GM21515 (cell line): ENCODE results near the gene LCN10.
"Not testable (repeated sequence)": the region's sequence is repeated elsewhere in the genome, so short reads cannot be mapped to it uniquely, and the experiment has no call there.

ENCODE experiments used
- ATAC-seq: cut with Tn5 transposase; IDR thresholded peaks from one replicate; pipeline ENCODE4 v1.9.1; 2021; ENCODE audit not compliant: unreplicated experiment

The LCN10 gene

DNA sequence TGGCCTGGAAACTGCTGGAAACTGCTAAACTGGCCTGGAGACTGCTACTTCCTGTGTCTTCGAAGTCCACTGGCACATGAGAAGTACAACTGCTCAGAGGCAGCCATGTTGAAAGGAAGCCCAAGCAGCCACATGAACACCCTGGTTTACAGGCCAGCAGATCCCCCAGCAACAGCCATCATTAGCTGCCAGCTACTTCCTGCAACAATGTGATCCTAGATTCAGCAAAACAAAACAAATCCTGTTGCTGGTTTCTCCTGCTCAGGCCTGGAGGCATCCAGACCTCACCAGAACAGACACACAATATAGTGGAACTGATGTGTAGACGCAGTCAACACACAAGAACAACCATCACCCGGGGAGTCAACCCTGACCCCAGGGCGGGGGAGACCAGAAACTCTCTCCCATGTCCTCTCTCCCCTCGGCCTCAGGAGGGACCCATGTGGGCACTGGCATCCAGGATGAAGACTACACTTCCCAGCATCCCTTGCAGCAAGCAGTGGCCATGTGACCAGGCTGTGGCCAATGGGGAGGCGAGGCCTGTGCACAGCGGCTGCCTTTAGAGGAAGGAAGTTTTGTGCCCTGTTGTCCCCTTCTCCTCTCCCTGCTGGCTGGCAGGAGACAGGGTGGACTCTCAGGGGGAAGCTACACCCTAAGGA lies 30.8 kb upstream of the LCN10 start:
- no peak for ATAC-seq

DNA sequence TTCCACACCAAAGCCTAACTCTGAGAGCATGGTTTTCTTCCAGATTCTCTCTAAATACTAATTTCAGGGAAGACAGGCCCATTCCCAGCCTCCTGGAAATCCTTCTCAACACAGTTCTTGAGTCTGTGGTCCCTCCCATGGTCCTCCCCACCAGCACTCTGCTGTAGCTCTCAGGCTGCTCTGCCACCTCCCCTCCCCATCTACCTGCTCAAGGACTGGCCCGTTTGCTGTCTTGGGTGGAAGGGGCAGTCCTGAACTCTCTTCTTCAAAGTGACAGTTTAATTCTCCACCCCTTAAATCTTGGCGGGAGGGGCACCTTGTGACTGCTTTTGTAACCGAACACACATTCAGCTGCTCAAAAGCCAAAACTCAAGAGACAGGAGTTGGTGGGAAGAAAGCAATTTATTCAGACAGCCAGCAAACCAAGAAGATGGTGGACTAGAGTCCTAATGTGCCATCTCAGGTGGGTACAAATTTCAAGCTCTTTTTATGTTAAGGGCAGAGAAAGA lies 29.2 kb upstream of the LCN10 start:
- no peak for ATAC-seq

DNA sequence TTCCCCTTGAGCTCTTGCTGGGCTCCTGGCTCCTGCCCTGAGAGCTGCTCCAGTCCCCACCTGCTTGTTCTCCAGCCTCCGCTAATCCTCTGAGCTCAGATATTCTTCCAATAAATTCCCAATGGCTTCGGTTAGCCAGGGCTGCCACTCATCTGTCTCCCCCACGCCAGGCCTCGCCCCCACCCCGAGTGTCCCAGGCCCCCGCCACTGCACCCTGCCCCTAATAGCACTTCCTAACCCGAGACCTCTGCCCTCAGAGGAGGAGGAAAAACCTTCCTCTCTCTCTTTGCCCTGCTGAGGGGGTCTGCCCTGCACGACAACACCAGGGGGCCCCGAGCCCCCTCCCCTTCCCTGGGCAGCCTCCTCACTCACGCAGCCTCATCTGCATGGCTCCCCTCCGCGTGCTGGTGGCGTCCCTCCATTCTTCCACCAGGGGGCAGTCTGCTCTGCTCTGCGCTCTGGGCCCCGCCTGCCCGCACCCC lies 27.0 kb upstream of the LCN10 start:
- ATAC-seq, result no peak

DNA sequence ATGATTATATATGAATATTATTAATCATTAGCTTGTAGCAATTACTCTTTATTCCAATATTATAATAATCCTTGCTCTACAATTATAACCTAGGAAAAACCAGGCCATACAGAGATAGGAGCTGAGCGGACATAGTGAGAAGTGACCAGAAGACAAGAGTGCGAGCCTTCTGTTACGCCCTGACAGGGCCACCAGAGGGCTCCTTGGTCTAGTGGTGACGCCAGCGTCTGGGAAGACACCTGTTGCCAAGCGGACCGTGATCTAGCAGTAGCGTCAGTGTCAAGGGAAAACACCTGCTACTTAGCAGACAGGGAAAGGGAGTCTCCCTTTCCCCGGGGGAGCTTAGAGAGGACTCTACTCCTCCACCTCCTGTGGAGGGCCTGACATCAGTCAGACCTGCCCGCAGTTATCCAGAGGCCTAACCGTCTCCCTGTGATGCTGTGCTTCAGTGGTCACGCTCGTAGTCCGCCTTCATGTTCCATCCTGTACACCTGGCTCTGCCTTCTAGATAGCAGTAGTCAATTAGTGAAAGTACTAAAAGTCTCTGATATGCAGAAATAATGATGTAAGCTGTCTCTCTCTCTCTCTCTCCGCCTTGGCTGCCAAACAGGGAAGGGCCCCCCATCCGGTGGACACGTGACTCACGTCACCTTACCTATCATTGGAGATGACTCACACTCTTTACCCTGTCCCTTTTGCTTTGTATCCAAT lies 23.8 kb upstream of the LCN10 start:
- ATAC-seq, result not testable (repeated sequence)

DNA sequence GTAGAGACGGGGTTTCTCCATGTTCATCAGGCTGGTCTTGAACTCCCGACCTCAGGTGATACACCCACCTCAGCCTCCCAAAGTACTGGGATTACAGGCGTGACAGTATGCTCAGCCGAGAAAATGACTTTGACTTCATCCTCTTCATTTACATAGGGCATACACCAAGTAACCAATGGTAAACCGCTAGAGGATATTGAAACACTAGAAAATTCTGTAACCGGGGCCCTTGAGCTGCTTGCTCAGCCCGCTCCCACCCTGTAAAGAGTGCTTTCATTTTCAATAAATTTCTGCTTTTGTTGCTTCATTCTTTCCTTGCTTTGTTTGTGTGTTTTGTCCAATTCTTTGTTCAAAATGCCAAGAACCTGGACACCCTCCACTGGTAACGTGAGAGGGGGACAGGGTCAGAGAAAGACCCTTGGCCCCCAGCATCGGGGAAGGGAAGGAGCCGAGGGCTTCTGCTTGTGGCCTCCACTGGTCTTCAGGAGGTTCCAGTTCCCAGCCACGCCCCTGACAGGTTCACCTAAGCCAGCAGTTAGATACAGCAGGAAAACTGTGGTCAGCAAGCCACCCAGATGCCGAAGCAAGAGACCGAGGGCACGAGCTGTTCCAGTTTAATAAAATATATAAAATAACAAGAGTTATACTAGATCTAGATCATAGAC lies 23.1 kb upstream of the LCN10 start:
- ATAC-seq, result peak; percentile 52

DNA sequence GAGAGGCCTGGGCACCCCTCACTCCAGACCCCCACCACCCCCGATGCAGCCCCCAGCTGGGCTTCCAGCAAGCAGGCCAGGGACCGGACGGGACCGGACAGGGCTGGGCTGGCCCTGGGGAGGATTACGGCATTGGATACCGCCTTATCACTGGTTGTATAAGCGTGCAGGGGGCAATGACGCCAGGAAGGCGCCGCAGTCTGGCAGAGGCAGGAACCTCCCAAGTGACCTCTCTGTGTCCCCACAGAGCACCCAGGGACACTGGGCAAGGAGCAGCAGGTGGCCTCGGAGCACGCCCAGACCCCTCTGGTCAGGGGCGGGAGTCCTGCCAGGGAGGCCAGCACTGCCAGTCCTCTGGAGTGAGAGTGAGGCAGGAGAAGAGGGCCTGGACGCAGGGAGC lies 22.3 kb upstream of the LCN10 start:
- ATAC-seq, result no peak

DNA sequence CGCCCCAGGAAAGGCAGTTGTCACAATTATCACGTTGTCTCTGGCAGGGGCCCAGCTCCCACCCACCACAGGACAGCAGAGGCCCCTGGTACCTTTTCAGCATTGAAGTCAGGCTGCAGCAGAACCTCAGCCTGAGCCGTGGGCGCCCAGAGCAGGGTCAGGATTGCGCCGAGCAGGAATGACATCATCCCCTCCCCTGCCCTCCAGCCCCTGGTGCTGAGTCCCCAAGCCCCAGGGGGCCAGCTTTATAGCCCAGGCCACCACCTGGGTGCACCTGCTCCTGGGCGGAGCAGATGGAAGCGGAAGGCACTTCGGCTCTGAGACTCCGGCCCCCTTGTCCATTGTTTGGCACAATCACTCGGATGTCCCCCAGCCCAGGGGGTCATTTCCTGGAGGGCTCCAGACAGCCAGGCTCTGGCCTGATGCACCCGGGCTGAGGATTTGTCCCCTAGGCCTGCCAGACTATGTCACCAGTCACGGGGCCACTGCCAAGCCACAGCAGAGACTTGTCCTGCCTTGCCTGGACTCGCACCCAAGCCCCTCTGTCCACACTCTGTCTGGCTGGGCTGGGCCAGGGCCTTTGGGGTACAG lies 21.7 kb upstream of the LCN10 start, which contains the start of gene LCN15:
Gene LCN15, minus strand, starts transcription at position 218 of the 591 bp plus-strand sequence. Its CDS starts 30 bp downstream, at position 188.
- ATAC-seq, result no peak

DNA sequence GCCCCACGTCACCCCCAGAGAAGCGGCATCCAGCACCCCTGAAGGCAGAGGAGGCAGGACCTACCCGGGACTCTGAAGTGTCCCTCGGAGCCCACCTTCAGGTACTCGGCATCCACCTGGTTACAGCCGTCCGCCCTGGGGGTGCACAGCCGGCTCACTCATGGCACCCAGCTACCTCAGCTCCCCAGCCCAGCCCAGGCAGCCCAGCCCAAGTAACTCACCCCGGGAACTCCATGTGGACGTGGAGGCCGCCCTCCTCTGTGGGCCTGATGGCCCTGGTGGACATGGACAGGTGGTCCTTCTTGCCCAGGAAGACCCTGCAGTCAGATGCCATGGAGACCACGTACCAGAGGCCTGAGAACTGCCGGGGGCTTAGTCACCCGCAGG lies 20.9 kb upstream of the LCN10 start:
- ATAC-seq, result no peak

DNA sequence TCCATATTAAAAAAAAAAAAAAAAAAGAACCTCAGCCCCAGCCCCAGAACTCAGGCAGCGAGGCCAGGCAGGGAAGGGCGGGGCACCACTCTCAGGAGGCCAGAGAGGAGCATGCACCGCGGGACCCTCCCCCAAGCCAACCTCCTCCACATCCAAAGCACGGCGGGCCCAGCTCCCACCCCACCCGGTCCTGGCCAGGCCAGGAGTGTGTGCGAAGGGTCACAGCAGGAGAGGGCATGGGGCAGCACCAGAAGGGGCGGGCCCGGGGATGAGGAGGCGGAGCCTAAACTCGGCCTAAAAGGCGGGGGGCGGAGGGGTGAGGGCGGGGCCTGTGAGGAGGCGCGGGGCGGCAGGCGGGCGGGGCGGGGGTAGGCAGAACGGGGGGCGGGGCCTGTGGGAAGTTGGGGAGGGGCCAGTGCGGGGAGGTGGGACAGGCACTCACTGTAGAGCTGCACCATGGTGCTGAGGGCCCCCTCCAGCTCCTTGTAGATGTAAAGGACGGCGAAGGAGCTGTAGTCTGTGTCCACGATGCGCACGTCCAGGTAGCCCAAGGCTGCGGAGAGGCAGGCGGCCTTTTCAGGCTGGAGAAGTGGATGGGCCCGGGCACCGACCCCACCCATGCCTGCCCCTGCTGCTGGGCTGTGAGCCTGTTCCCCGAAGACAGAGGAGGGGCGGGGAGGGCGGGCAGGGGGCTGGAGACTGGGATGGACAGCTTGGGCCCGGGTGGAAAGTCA lies 20.3 kb upstream of the LCN10 start:
- ATAC-seq, result no peak

DNA sequence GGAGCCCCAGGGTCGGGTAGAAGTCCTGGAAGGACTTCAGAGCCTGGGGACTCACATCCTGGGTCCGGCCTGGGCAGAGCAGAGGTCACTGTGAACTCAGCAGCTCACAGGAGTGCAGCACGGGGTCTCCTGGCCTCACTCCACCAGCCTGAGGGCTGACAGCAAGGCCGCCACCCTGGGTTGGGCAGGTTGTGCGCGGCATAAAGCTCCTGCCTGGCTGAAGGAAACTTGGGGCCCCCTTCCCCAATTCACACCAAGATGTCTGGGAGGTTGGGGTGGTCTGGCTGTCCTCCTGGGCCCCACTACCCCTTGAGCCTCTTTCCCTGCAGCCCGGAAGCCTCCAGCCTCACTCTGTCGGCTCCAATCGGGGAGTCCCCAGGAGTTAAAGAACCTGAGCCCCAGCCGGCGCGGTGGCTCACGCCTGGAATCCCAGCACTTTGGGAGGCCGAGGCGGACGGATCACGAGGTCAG lies 19.5 kb upstream of the LCN10 start:
- ATAC-seq, result no peak

DNA sequence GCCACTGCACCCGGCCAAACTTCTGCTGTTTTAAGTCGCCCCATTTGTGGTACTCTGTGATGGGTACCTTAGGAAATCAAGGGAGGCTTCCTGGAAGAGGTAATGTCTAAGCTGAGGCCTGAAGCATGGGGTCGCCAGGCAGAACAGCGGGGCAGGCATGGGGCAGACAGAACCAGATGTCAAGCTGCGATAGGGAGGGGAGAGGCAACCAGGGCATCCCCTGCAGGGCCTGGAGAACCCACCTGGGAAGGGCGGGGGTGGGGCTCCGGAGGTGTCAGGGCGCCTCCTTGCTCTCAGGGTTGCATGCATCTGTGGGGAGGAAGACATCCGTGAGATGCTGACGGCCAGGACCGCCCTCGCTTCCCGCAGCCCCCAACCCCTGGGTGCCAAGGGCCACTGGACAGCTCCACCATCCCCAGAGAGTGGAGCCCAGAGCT lies 18.8 kb upstream of the LCN10 start:
- ATAC-seq, result no peak

DNA sequence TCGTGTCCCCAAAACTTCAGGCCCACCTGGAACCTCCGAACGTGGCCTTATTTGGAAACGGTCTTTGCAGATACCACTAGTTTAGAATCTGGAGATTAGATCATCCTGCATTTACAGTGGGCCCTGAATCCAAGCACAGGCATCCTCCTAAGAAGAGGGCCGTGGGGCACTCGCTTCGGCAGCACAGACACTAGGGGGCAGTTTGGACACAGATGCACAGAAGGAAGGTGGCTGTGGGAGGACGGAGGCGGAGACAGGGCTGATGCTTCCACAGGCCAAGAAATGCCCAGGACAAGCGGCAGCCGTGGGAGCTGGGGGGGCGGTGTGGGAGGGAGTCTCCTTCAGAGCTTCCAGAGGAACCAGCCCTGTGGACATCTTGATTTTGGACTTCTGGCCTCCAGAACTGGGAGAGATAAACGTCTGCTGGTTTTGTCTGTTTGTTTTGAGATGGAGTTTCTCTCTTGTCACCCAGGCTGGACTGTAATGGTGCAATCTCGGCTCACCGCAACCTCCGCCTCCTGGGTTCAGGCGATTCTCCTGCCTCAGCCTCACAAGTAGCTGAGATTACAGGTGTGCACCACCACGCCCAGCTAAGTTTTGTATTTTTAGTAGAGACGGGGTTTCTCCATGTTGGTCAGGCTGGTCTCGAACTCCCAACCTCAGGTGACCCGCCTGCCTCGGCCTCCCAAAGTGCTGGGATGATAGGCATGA lies 18.2 kb upstream of the LCN10 start:
- not testable (repeated sequence) for ATAC-seq

DNA sequence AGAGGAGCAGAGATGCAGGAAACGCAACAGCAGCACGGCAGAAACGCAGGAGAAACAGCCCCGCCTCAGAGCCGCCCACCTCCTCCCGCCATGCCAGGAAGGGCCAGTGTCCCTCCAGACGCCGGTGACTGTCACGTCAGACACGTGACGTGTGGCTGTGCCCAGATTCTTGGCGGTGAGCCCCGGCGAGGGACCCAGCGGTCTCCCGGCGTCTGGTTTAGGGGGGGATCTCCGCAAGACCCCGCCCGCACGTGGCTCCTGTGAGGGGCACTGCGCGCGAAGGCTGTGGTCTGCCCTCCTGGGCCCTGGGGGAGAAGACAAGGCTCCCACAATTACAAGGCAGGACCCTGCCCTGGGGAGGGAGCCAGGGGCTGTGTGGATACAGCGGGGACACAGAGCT lies 17.7 kb upstream of the LCN10 start:
- no peak for ATAC-seq

DNA sequence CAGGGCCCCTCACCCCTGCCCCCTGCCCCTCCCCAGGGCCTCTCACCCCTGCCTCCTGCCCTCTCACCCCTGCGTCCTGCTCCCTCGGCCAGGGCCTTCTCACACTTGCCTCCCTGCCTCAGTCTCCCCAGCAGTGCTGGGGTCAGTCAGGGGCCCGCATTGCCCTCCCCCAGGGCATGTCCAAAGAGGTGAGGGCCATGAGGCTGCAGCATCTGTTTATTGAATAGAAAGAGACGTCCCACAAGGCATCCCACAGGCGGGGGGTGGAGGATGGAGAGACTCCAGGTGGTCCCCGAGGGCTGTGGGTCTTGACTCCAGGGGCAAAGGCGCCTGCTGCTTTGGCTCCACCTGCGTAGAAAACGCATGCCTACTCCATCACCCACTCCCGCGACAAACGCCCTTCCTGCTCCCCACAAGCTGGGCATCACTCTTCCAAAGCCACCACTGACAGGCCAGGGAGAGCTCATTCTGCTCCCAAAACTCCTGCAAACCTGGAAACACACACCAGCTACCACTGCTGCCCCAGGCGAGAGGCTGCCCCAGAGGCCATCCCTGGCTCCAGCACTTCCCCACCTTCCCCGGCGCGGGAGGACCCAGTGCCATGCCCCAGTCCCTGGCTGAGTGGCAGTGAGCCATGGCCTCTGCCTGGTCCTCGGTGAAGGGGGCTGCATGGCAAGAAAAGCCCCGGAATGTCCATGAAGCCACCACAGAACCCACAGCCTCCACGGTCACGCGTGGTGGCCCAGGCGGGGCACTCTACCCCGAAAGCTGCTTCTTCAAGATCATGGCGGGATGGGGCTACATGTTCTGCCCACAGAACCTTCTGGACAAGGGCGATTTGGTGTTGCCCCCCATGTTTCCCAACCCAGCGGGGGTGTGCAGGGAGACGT lies 16.9 kb upstream of the LCN10 start:
- no peak for ATAC-seq

DNA sequence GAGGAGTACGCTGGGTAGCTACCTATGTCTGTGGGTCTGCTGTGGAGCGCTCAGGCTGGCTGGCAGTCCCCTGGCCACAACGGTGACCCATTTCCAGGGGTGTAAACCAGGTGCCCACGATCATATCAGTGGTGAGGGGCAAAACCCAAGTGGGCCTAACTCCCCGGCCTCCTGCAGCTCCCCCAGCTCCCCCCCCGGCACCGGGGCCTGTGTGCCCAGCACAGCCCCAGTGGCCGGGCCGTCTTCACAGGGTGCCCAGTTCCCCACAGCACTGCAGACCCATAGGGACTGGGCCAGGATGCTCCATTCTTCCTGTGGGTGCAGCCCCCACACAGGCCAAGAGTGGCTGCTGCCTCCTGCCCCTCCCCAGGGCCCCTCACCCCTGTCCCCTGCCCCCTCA lies 16.3 kb upstream of the LCN10 start:
- no peak for ATAC-seq

DNA sequence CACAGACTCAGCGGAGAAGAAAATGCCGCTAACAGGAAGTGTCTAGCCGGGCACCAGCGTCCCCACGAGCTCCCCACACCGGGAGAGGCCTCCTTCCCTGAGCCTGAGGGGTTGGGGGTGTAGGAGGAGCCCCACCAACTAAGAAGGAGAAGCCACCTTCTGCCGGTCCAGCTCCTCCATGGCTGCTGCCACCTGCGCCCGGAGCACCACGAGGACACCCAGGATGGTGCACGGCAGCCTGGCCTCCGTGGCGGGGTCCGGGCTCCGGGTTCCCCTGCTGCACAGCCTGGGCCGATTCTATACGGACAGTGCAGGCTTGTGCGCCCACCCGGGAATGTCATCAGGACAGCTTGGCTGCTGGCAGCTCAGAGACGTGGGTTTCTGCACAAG lies 15.0 kb upstream of the LCN10 start:
- no peak for ATAC-seq

DNA sequence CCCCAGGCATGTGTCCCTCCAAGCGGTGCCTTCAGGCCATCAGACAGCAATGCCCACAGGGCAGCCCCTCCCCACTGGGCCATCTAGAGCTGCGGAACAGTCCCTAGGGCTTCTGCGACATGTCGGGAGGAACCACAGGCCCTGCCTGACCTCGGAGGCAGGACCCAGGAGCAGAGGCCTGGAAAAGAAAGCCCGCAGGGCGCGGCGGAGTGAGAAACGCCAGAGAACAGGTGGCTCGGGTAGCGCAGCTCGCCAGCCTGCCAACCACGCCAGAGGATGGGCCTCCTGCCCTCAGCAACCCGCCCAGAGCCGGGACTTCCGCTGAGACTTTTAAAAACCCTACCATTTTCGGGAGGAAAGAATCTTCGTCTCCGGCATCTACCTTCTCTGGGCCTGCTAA lies 14.6 kb upstream of the LCN10 start:
- no peak for ATAC-seq

DNA sequence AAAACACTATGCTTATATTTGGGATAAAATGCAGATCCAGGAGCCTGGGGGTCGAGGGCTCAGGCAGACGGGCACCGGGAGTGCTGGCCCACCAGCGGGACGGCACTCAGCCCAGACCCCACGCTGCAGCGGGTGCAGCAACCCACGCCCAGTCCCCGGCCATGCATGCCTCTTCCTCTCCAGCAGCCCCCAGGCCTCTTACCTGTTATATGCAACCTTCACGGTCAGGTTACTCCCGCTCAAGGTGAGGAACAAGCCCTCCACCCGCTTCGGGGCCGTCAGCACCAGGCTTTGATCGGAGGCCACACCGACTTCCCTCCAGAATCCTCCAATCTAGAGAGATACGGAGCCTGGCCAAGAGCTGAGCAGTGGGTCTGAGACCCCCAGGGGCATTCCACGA lies 14.1 kb upstream of the LCN10 start:
- ATAC-seq, result no peak

DNA sequence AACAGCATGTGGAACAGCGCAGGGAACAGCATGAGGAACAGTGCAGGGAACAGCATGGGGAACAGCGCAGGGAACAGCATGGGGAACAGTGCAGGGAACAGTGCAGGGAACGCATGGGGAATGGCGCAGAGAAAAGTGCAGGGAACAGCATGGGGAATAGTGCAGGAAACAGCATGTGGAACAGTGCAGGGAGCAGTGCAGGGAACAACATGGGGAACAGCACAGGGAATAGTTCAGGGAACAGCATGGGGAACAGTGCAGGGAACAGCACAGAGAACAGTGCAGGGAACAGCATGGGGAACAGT lies 13.3 kb upstream of the LCN10 start:
- no peak for ATAC-seq
